ES-I3 (cell line): ENCODE results near the gene SCGB1C2.

Experiments
- H3K36me3 ChIP-seq: 2 replicates; pipeline ENCODE4 v1.6.1; 2013; ENCODE audit warnings: mild to moderate bottlenecking, low read length, control low read depth, moderate library complexity; ENCODE audit not compliant: insufficient read depth
- H3K4me1 ChIP-seq: 2 replicates; pipeline ENCODE4 v1.6.1; 2013; ENCODE audit warnings: mild to moderate bottlenecking, control low read depth, low read length; ENCODE audit not compliant: insufficient read depth
- H3K9ac ChIP-seq: 2 replicates; pipeline ENCODE4 v1.6.1; 2013; ENCODE audit warnings: low read depth, mild to moderate bottlenecking, low read length, moderate library complexity
- H3K9me3 ChIP-seq: 2 replicates; pipeline ENCODE4 v1.6.1; 2013; ENCODE audit warnings: mild to moderate bottlenecking, low read length, moderate library complexity; ENCODE audit not compliant: control insufficient read depth, insufficient read depth

SCGB1C2 gene

DNA sequence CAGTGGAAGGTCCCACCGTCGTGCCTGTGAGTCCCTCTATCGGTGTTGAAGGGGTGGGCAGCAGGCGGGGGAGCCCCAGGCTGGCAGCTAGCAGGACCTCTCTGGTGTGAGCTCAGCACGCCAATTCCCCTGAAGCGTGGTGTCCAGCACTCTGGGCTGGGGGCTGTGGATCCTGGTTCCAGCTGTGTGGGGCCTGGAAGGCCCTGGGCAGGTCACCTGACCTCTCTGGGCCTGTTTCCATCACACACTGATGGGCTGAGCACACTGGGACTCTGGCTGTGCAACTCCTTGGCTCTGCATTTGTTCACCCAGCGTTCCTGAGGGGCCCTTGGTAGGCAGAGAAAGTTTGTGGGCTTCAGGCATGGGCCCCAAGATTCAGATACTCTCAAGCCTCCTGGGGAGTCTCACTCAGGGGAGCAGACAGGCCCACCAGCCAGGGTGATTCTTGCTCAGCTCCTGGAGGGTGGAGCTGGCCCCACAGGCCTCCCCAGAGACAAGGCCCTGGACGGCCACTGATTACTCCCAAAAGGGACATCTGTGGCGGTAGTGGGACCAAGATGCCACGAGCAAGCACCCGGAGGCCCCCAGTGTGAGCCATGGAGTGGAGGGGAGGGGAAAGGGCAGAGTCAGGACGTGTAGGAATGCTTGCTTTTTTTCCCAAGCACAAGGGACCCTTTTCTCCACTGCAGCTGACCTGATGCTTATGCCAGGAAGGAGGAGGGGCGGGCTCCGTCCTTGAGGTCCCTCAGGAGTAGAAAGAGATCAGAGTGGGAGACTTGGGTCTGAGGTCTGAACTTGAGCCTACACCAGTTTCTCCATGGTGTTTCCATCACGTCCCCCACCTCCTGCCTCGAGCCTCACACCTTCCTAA is 8.5 kb downstream of the SCGB1C2 start:
- Histone ChIP-seq H3K4me1 (no peaks in the 10 kb centered on the region), H3K9me3 (no peaks in the 10 kb centered on the region)

GRCh38 chr17:146546-146945 is 9.2 kb downstream of the SCGB1C2 start:
- Histone ChIP-seq H3K36me3 (no peaks in the 10 kb centered on the region), H3K9me3 (no peaks in the 10 kb centered on the region), H3K4me1 (no peaks in the 10 kb centered on the region), H3K9ac (no peak overlapping the region)

More for the DNA sequence above, 8.5 kb downstream of the SCGB1C2 start:
- H3K9ac ChIP-seq: no peak overlapping the region
- no peaks in the 10 kb centered on the region for H3K36me3 ChIP-seq

DNA sequence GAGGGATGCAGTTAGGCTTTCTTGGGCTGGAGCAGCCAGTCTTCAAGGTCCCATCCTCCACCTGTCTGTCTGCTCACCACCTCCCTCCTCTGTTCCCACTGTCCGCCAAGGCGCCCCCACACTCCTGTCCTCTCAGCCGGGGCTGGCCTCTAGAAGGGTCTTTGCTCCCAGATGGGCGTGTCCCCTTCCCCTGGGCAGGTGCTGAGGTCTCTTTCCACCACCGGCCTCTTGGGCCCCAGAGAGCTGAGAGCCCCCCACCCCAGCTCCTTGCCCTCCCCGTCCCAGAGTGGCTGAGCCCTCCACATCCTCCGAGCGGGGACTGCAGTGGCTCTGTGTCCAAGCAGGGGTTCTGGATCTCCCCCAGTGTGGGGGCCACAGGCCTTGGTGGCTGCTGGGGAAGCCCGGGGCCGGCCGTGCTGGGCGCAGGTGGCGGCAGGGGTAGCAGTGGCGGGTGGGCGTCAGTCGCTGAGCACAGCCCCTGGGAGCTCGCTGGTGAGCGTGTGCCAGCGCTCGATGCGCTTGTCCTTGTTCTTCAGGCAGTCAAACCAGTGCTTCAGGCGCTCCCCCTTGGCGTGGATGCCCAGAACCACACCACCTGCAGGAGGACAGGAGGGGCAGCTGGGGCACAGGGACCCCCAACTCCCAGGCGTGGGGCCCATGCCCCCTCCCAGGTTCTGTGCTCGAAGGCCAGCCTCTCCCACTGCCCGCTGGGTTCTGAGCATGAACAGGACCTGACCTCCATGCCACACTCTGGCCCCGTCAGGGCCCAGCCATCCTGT is 9.8 kb downstream of the SCGB1C2 start:
- no peaks in the 10 kb centered on the region for H3K4me1 ChIP-seq
- no peaks in the 10 kb centered on the region for H3K36me3 ChIP-seq
- no peak overlapping the region for H3K9ac ChIP-seq
- no peaks in the 10 kb centered on the region for H3K9me3 ChIP-seq

DNA sequence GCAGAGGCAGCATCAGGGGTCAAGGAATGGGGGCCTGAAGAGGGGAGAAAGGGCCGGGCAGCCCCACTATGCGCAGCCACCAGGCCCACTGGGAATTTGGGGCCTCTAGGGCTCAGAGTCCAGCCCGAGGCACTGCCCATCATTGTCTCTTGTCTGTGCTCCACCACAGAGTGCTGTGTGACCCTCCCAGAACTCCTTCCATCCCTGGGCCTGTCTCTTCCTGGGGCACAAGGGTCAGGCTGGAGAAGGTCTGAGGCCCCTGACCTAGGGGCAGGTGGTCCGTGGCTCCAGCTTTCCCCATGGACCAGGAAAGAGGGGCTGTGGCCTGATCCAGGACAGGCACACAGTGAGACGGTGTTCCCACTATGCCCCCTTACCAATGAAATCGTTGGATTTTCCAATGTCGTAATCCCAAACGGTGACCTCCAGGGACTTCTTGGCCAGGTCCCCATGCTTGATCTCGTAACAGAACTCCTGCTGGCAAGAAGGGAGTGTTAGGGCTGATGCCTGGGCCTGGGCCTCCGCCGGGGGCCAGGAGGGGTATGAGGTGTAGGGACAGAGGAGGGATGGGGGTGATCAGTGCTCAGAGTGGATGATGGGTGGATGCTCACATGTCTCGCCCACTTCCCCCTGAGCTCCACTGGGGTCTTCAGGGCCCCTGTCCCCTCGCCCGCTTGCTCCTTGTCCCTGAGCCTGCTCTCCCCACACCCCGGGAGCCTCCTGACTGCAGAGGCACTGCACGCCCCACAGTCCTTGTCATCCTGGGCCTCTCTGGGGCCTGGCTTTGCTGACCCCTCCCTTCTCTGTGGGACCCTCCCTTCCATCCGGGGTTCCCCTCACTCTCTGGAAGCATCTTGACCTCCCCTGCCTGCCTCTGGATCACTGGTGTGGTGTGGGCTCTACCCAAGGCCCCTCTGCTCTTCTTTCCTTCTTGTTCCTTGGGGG is 10.7 kb downstream of the SCGB1C2 start:
- Histone ChIP-seq H3K36me3 (no peaks in the 10 kb centered on the region), H3K4me1 (no peaks in the 10 kb centered on the region), H3K9ac (no peak overlapping the region), H3K9me3 (no peaks in the 10 kb centered on the region)

GRCh38 chr17:148757-149156 is 11.4 kb downstream of the SCGB1C2 start:
- Histone ChIP-seq H3K4me1 (no peaks in the 10 kb centered on the region), H3K9ac (no peak overlapping the region), H3K9me3 (no peaks in the 10 kb centered on the region), H3K36me3 (no peaks in the 10 kb centered on the region)

GRCh38 chr17:149231-149630 is 11.9 kb downstream of the SCGB1C2 start:
- Histone ChIP-seq H3K9me3 (no peaks in the 10 kb centered on the region), H3K36me3 (no peaks in the 10 kb centered on the region), H3K4me1 (no peaks in the 10 kb centered on the region), H3K9ac (no peak overlapping the region)

GRCh38 chr17:149897-150584 is 12.7 kb downstream of the SCGB1C2 start:
- H3K9ac ChIP-seq: no peak overlapping the region
- H3K9me3 ChIP-seq: no peaks in the 10 kb centered on the region
- H3K4me1 ChIP-seq: no peaks in the 10 kb centered on the region
- H3K36me3 ChIP-seq: no peaks in the 10 kb centered on the region

DNA sequence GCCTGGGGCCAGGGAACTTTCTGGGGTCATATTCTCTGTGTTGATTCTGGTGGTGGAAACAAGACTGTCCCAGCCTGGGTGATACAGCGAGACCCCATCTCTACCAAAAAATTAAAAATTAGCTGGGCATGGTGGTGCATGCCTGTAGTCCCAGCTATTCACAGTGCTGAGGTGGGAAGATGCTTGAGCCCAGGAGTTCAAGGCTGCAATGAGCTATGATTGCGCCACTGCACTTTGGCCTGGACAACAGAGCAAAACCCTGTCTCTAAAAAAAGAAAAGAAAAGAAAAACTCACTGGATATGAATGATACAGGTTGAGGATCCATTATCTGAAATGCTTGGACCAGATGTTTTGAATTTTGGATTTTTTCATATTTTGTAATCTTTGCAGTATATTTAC is 13.6 kb downstream of the SCGB1C2 start:
- Histone ChIP-seq H3K9ac (no peak overlapping the region), H3K4me1 (no peaks in the 10 kb centered on the region), H3K9me3 (no peaks in the 10 kb centered on the region), H3K36me3 (no peaks in the 10 kb centered on the region)

DNA sequence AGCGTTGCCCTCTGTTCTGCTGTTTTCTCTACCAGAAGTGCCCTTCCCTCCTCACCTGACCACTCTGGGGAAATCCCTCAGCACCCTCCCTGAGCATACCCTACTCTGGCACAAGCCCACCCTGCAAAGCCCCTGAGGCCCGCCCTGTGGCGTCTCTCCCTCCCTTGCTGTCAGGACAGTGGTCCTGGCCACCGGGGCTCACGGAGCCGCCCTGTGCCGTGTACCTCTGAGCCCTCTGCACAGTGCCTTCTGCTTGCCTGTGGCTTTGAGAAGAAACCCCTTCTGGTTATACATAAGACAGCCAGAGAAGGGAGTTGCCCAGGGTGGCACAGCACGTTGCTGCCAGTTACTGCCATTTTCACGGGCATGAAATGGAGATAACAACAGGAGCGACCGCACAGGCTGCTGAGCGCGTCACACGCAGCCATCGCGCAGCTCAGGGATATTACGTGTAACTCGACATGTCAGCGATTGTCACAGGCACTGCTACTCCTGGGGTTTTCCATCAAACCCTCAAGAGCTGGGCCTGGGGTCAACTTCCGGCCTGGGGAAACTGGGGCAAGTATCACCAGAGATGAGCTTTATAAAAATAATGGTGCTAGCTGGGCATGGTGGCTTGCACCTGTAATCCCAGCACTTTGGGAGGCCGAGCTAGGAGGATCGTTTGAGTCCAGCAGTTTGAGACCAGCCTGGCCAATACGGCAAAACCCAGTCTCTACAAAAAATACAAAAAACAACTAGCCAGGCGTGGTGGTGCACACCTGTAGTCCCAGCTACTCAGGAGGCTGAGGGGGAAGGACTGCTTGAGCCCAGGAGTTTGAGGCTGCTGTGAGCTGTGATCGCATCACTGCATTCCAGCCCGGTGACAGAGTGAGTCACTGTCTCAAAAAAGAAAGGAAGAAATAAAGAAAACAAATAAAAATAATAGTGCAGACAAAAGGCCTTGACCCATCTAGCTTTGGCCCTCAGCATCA is 14.8 kb downstream of the SCGB1C2 start:
- H3K9ac ChIP-seq: no peak overlapping the region
- no peaks in the 10 kb centered on the region for H3K4me1 ChIP-seq
- H3K36me3 ChIP-seq: no peaks in the 10 kb centered on the region

GRCh38 chr17:152860-153420 is 15.6 kb downstream of the SCGB1C2 start:
- H3K9me3 ChIP-seq: no peaks in the 10 kb centered on the region
- H3K36me3 ChIP-seq: no peaks in the 10 kb centered on the region
- no peak overlapping the region for H3K9ac ChIP-seq
- H3K4me1 ChIP-seq: no peaks in the 10 kb centered on the region

More for the DNA sequence above, 14.8 kb downstream of the SCGB1C2 start:
- H3K9me3 ChIP-seq: no peaks in the 10 kb centered on the region

GRCh38 chr17:153851-154250 is 16.5 kb downstream of the SCGB1C2 start:
- no peak overlapping the region for H3K9ac ChIP-seq
- no peaks in the 10 kb centered on the region for H3K36me3 ChIP-seq
- H3K9me3 ChIP-seq: no peaks in the 10 kb centered on the region
- H3K4me1 ChIP-seq: no peaks in the 10 kb centered on the region

- Histone ChIP-seq H3K36me3 (no peaks in the 10 kb centered on the region), H3K9ac (no peak overlapping the region)
Observed at GRCh38 chr17:155576-155975, 18.2 kb downstream of the SCGB1C2 start.

More at GRCh38 chr17:155576-155975, 18.2 kb downstream of the SCGB1C2 start:
- Histone ChIP-seq H3K4me1 (no peaks in the 10 kb centered on the region), H3K9me3 (no peaks in the 10 kb centered on the region)
